Fibroblast of lung (primary cell): Measurements from ENCODE around the gene FKBP2. TPM values are rescaled to one million over a fixed set of nuclear protein-coding genes. Genes with fewer than 3 reads are reported as not detected.
A peak's percentile ranks its signal among the peaks of the same experiment; 100 is the strongest.

Experiments
- DNase-seq, 2 donors: peaks; one replicate each; pipeline versions ENCODE4 v3.0.0 to v3.0.0-alpha.2; 2010; ENCODE audit warnings: low read depth in 2 of 2
- H2AFZ ChIP-seq: 2 replicates; pipeline ENCODE4 v1.5.1; 2012; ENCODE audit warnings: low read length, control low read depth, inconsistent platforms
- H3K27ac ChIP-seq: 2 replicates; pipeline ENCODE4 v1.5.1; 2011; ENCODE audit warnings: low read length, control low read depth; ENCODE audit not compliant: insufficient read depth
- H3K27me3 ChIP-seq: 2 replicates; pipeline ENCODE4 v1.5.1; 2011; ENCODE audit warnings: mild to moderate bottlenecking, low read length; ENCODE audit not compliant: control insufficient read depth, insufficient read depth
- H3K36me3 ChIP-seq: 2 replicates; pipeline ENCODE4 v1.5.1; 2011; ENCODE audit warnings: low read length; ENCODE audit not compliant: control insufficient read depth, insufficient read depth
- H3K4me1 ChIP-seq: 2 replicates; pipeline ENCODE4 v1.5.1; 2011; ENCODE audit warnings: low read length; ENCODE audit not compliant: control insufficient read depth, insufficient read depth; ENCODE audit errors: extremely low read depth
- H3K4me2 ChIP-seq: 2 replicates; pipeline ENCODE4 v1.5.1; 2011; ENCODE audit warnings: low read length, control low read depth; ENCODE audit not compliant: insufficient read depth; ENCODE audit errors: extremely low read depth
- H3K4me3 ChIP-seq, 4 experiments: fragments of 200-600 bp in 1 of 4; sonication (generic) in 1 of 4; replicated peaks in 1 of 4; 2 replicates each; pipeline ENCODE4 v1.5.1; 2011 to 2016; ENCODE audit warnings: low read length in 4 of 4, low read depth in 3 of 4, mild to moderate bottlenecking in 3 of 4, control low read depth in 2 of 4, inconsistent platforms in 1 of 4, mixed read lengths in 1 of 4; ENCODE audit not compliant: insufficient read depth in 1 of 4; ENCODE audit errors: control extremely low read depth in 1 of 4
- H3K79me2 ChIP-seq: 2 replicates; pipeline ENCODE4 v1.5.1; 2012; ENCODE audit warnings: mild to moderate bottlenecking, low read length, inconsistent platforms; ENCODE audit not compliant: control insufficient read depth, insufficient read depth
- H3K9ac ChIP-seq: 2 replicates; pipeline ENCODE4 v1.5.1; 2011; ENCODE audit warnings: mild to moderate bottlenecking, low read length, control low read depth; ENCODE audit not compliant: insufficient read depth
- H3K9me3 ChIP-seq: 2 replicates; pipeline ENCODE4 v1.5.1; 2012; ENCODE audit warnings: low read depth, low read length; ENCODE audit not compliant: control insufficient read depth, insufficient read depth
- H4K20me1 ChIP-seq: 2 replicates; pipeline ENCODE4 v1.5.1; 2011; ENCODE audit warnings: low read length; ENCODE audit not compliant: control insufficient read depth, insufficient read depth; ENCODE audit errors: extremely low read depth
- CTCF ChIP-seq, 2 donors: IDR thresholded peaks in 1 of 2; conservative IDR thresholded peaks in 1 of 2; 1 replicate in 1 of 2; 2 replicates in 1 of 2; pipeline ENCODE4 v1.5.1; 2011 to 2012; ENCODE audit warnings: low read length in 2 of 2, control low read depth in 1 of 2, inconsistent platforms in 1 of 2, low read depth in 1 of 2, mild to moderate bottlenecking in 1 of 2
- EZH2 ChIP-seq: IDR thresholded peaks from 2 replicates; pipeline ENCODE4 v1.5.1; 2012; ENCODE audit warnings: low read length, control low read depth, mild to moderate bottlenecking; ENCODE audit errors: missing control alignments
- polyA plus RNA-seq, 2 donors: library from polyadenylated mRNA; depleted of rRNA in 1 of 2; stranded (reverse) in 1 of 2; unstranded in 1 of 2; fragments of >200 nt; gene quantifications; 2 replicates each; pipeline ENCODE4 v1.2.1, GENCODE V29; 2011 to 2012; ENCODE audit warnings: missing spikeins in 1 of 2
- total RNA-seq: library from RNA; depleted of rRNA; stranded (reverse); fragments of >200 nt; gene quantifications from 2 replicates; pipeline ENCODE4 v1.2.1, GENCODE V29; 2014

The FKBP2 gene
- total and polyA plus RNA-seq, 2 donors (not counting 1 experiment from before 2014, with no cell fraction given) = 34.7 to 62.9 TPM

- Histone ChIP-seq H3K36me3 (peaks cover 14% of the 10 kb centered on the region), H3K27ac (peak overlapping the region; percentile 63), H3K4me2 (peak overlapping the region; percentile 92), H3K9me3 (no peaks in the 10 kb centered on the region), H3K9ac (peak overlapping the region; percentile 76), H2AFZ (no peak overlapping the region), H3K79me2 (peaks cover 24% of the 10 kb centered on the region), H3K4me3 (peak overlapping the region; percentile 79 to 98 (median 88)), H4K20me1 (no peaks in the 10 kb centered on the region), H3K27me3 (no peaks in the 10 kb centered on the region), H3K4me1 (peaks cover 8% of the 10 kb centered on the region)
- no peak for TF ChIP-seq EZH2
- TF ChIP-seq CTCF (conservative IDR thresholded peaks at IDR 0.05 in 1 of 2, IDR thresholded peaks at IDR 0.05 in 1 of 2; ENCODE audit: low read depth in 1 of 2, low read length in 2 of 2) = no peak
- DNase-seq = no peak
Measured at GRCh38 chr11:64251753-64252002, 10.8 kb downstream of the FKBP2 start.

GRCh38 chr11:64252003-64252872 is 11.3 kb downstream of the FKBP2 start:
- peaks cover 24% of the 10 kb centered on the region for H3K79me2 ChIP-seq
- peaks cover 8% of the 10 kb centered on the region for H3K4me1 ChIP-seq
- peaks cover 14% of the 10 kb centered on the region for H3K36me3 ChIP-seq
- H3K27me3 ChIP-seq = no peaks in the 10 kb centered on the region
- DNase-seq = peak; percentile 25
- no peaks in the 10 kb centered on the region for H4K20me1 ChIP-seq
- peak overlapping the region; percentile 79 to 98 (median 88) for H3K4me3 ChIP-seq
- H3K9me3 ChIP-seq = no peaks in the 10 kb centered on the region
- H3K4me2 ChIP-seq = peak overlapping the region; percentile 92
- peak overlapping the region; percentile 76 for H3K9ac ChIP-seq
- no peak for TF ChIP-seq EZH2
- peak; percentile 42 to 44 for TF ChIP-seq CTCF (conservative IDR thresholded peaks at IDR 0.05 in 1 of 2, IDR thresholded peaks at IDR 0.05 in 1 of 2; ENCODE audit: low read depth in 1 of 2, low read length in 2 of 2)
- peak overlapping the region; percentile 63 for H3K27ac ChIP-seq
- no peak overlapping the region for H2AFZ ChIP-seq

DNA sequence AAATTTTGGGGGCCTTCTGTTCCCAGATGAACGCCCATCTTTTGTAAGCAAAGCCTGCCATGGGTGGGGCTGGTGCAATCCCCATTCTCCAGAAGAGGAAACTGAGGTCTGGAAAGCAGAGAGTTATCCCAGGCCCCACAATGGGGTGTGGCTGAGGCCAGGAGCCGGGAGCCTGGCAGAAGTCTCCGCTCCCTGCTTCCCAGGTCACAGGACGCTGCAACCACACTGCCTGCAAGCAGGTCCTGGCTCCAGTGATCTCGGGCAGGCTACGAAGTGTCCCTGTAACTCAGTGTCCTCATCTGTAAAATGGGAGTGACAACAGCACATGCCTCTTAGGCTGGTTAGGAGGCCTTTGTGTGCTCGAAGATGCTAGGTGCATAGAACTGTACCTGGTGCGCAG is 12.1 kb downstream of the FKBP2 start:
- DNase-seq = no peak
- Histone ChIP-seq H3K36me3 (peaks cover 14% of the 10 kb centered on the region), H4K20me1 (no peaks in the 10 kb centered on the region), H3K4me3 (peak overlapping the region; percentile 7 to 98 (median 54)), H3K9me3 (no peaks in the 10 kb centered on the region), H3K27ac (no peak overlapping the region), H3K27me3 (no peaks in the 10 kb centered on the region), H2AFZ (no peak overlapping the region), H3K9ac (no peak overlapping the region), H3K4me2 (peak overlapping the region; percentile 68), H3K4me1 (peaks cover 5% of the 10 kb centered on the region), H3K79me2 (peaks cover 24% of the 10 kb centered on the region)
- no peak for TF ChIP-seq CTCF (conservative IDR thresholded peaks at IDR 0.05 in 1 of 2, IDR thresholded peaks at IDR 0.05 in 1 of 2; ENCODE audit: low read depth in 1 of 2, low read length in 2 of 2)
- TF ChIP-seq EZH2 = no peak
